Epithelial cell of proximal tubule (primary cell): ENCODE results near the gene NAV1. TPM values are rescaled to one million over a fixed set of nuclear protein-coding genes. Genes with fewer than 3 reads are reported as not detected.
"Not testable (repeated sequence)": the region's sequence is repeated elsewhere in the genome, so short reads cannot be mapped to it uniquely, and the experiment has no call there.

ENCODE experiments used
- DNase-seq: peaks from one replicate; pipeline ENCODE4 v3.0.0-alpha.2; 2011; ENCODE audit warnings: low read depth
- H3K4me3 ChIP-seq: 2 replicates; pipeline ENCODE4 v1.5.1; 2011; ENCODE audit warnings: low read depth, mild to moderate bottlenecking, low read length
- CTCF ChIP-seq: conservative IDR thresholded peaks from 2 replicates; pipeline ENCODE4 v1.5.1; 2012; ENCODE audit warnings: low read depth, mild to moderate bottlenecking, low read length
- total RNA-seq: library from RNA; depleted of rRNA; stranded (reverse); fragments of >200 nt; gene quantifications from 2 replicates; pipeline ENCODE4 v1.2.3, GENCODE V29; 2015

Gene NAV1
- total RNA-seq, 1 donor from 2014 or later: 24.3 TPM

GRCh38 chr1:201573030-201573429 lies 34.1 kb downstream of the NAV1 start:
- DNase-seq: no peak
- no peak overlapping the region for H3K4me3 ChIP-seq
- TF ChIP-seq CTCF: no peak

- no peak overlapping the region for H3K4me3 ChIP-seq
- no peak for TF ChIP-seq CTCF
- no peak for DNase-seq
These were observed 35.0 kb downstream of the NAV1 start for GRCh38 chr1:201573923-201574322.

GRCh38 chr1:201575912-201576311 lies 37.0 kb downstream of the NAV1 start:
- no peak overlapping the region for H3K4me3 ChIP-seq
- no peak for DNase-seq
- no peak for TF ChIP-seq CTCF

- DNase-seq: no peak
- TF ChIP-seq CTCF: no peak
- H3K4me3 ChIP-seq: no peak overlapping the region
These were observed 38.0 kb downstream of the NAV1 start for GRCh38 chr1:201576914-201577313.

- TF ChIP-seq CTCF: no peak
- no peak overlapping the region for H3K4me3 ChIP-seq
- DNase-seq: no peak
These were observed 39.3 kb downstream of the NAV1 start for GRCh38 chr1:201578008-201578888.

GRCh38 chr1:201581371-201581770 lies 42.4 kb downstream of the NAV1 start:
- not testable (repeated sequence) for DNase-seq, H3K4me3 ChIP-seq

- H3K4me3 ChIP-seq: no peak overlapping the region
- no peak for TF ChIP-seq CTCF
- DNase-seq: no peak
These were observed 43.9 kb downstream of the NAV1 start for GRCh38 chr1:201582705-201583442.
